Measurements from ENCODE around the gene OPCML. TPM values are rescaled to one million over a fixed set of nuclear protein-coding genes. Genes with fewer than 3 reads are reported as not detected.

OPCML gene
- total RNA-seq, 4 donors from 2014 or later = 0.06 to 0.83 (median 0.24) TPM

DNA sequence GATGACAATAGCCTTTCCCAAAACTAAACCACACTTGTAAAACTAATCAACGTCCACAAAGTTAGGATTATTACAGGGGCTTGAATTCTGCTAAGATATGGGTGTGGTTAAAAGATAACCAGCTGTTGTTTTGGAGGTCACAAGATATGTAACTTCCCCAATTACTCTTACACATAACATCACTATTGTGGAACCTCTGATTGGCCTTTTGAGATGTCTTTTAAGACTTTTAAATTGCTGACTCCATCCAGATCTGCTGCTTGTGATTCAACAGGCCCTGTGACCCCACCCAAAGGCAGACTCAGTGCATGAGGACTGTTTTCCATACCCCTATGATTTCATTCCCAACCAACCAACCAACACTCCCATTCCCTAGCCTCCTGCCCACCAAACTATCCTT, 893.9 kb downstream of the OPCML start:
- no peaks in the 10 kb centered on the region for H3K27me3 ChIP-seq
- intact Hi-C loops (cut with DNase I) = no loop called here
- TF ChIP-seq POLR2A (IDR thresholded peaks at IDR 0.05; ENCODE audit: low read depth) (no peak), EP300 (IDR thresholded peaks at IDR 0.05) (no peak), POLR2AphosphoS5 (IDR thresholded peaks at IDR 0.05) (no peak)
- TF ChIP-seq, protein P1, sequence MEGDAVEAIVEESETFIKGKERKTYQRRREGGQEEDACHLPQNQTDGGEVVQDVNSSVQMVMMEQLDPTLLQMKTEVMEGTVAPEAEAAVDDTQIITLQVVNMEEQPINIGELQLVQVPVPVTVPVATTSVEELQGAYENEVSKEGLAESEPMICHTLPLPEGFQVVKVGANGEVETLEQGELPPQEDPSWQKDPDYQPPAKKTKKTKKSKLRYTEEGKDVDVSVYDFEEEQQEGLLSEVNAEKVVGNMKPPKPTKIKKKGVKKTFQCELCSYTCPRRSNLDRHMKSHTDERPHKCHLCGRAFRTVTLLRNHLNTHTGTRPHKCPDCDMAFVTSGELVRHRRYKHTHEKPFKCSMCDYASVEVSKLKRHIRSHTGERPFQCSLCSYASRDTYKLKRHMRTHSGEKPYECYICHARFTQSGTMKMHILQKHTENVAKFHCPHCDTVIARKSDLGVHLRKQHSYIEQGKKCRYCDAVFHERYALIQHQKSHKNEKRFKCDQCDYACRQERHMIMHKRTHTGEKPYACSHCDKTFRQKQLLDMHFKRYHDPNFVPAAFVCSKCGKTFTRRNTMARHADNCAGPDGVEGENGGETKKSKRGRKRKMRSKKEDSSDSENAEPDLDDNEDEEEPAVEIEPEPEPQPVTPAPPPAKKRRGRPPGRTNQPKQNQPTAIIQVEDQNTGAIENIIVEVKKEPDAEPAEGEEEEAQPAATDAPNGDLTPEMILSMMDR (IDR thresholded peaks at IDR 0.05) = no peak
- no peak overlapping the region for H3K27ac ChIP-seq (replicated peaks in 1 of 4)
- H3K36me3 ChIP-seq = no peaks in the 10 kb centered on the region
- 50% methylated on average over 1 of the region's 1 CpG for WGBS
- no peak overlapping the region for H3K4me3 ChIP-seq
- H3K4me1 ChIP-seq = no peaks in the 10 kb centered on the region
- H3K9me3 ChIP-seq = no peaks in the 10 kb centered on the region
- no peak for DNase-seq (ENCODE audit: extremely low spot score)

DNA sequence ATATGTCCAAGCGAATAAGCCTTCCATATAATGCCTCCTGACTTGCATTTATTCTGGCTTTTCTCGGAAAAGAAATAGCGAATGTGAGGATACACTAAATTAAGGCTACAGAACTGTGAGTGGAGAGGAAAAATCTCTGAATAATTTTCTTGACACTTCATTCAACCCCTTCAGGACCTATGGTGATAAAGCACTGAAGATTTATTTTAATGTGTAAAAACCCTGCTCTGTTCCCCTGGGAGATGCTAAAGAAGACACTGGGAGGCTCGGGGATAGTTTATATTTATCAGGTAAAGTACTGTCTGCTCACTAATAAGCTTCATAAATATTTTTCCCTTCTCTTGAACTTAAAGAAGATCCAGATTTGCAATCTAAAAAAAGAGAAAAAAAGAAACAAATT, 895.8 kb downstream of the OPCML start:
- H3K4me1 ChIP-seq = no peaks in the 10 kb centered on the region
- no peaks in the 10 kb centered on the region for H3K27me3 ChIP-seq
- TF ChIP-seq, protein P1 (IDR thresholded peaks at IDR 0.05) = no peak
- TF ChIP-seq POLR2AphosphoS5 (IDR thresholded peaks at IDR 0.05) (no peak), POLR2A (IDR thresholded peaks at IDR 0.05; ENCODE audit: low read depth) (no peak), EP300 (IDR thresholded peaks at IDR 0.05) (no peak)
- H3K27ac ChIP-seq (replicated peaks in 1 of 4) = no peak overlapping the region
- WGBS = 81% methylated on average over 4 of the region's 4 CpGs
- no peak for DNase-seq (ENCODE audit: extremely low spot score)
- no peaks in the 10 kb centered on the region for H3K9me3 ChIP-seq
- no peaks in the 10 kb centered on the region for H3K36me3 ChIP-seq
- H3K4me3 ChIP-seq = no peak overlapping the region
- intact Hi-C loops (cut with DNase I) = no loop called here

- Histone ChIP-seq H3K36me3 (no peaks in the 10 kb centered on the region), H3K27ac (replicated peaks in 1 of 4) (no peak overlapping the region), H3K9me3 (no peaks in the 10 kb centered on the region), H3K4me3 (no peak overlapping the region), H3K4me1 (no peaks in the 10 kb centered on the region), H3K27me3 (no peaks in the 10 kb centered on the region)
- WGBS = 62% methylated on average over 9 of the region's 9 CpGs
- peak; percentile 17 for DNase-seq (ENCODE audit: extremely low spot score)
- no peak for TF ChIP-seq POLR2A (IDR thresholded peaks at IDR 0.05; ENCODE audit: low read depth)
- TF ChIP-seq EP300 (IDR thresholded peaks at IDR 0.05) = no peak
- intact Hi-C loops (cut with DNase I) = no loop called here
Observed at GRCh38 chr11:132632641-132633124, 899.6 kb downstream of the OPCML start.

DNA sequence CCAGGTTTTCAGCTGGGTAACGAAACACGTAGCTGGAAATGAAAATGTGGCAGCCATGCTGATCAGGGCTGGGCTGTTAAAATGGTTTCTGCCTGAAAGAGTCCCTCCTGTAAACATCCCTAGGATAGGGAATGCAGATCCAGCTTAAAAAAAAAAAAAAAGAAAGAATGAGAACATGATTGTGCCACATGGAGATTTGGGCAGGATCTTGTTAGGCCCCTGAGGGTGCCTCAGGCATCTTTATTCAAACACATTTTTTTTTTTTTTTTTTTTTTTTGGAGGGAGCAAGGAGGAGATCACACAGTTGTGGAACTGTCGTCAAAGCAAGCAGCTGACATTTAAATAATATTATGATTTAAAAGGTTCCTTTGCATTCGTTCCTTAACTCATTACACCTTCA, 900.3 kb downstream of the OPCML start:
- DNase-seq (ENCODE audit: extremely low spot score) = peak; percentile 29
- Histone ChIP-seq H3K27me3 (no peaks in the 10 kb centered on the region), H3K4me1 (no peaks in the 10 kb centered on the region), H3K4me3 (no peak overlapping the region), H3K27ac (replicated peaks in 1 of 4) (no peak overlapping the region), H3K36me3 (no peaks in the 10 kb centered on the region), H3K9me3 (no peaks in the 10 kb centered on the region)
- intact Hi-C loops (cut with DNase I) = no loop called here
- TF ChIP-seq POLR2A (IDR thresholded peaks at IDR 0.05; ENCODE audit: low read depth) (no peak), EP300 (IDR thresholded peaks at IDR 0.05) (no peak), POLR2AphosphoS5 (IDR thresholded peaks at IDR 0.05) (no peak)
- TF ChIP-seq, protein P1 (IDR thresholded peaks at IDR 0.05) = no peak
- WGBS = 80% methylated on average over 4 of the region's 4 CpGs

- H3K36me3 ChIP-seq = no peaks in the 10 kb centered on the region
- TF ChIP-seq POLR2AphosphoS5 (IDR thresholded peaks at IDR 0.05) = no peak
- TF ChIP-seq EP300 (IDR thresholded peaks at IDR 0.05) = no peak
- TF ChIP-seq POLR2A (IDR thresholded peaks at IDR 0.05; ENCODE audit: low read depth) = no peak
- TF ChIP-seq, protein P1 (IDR thresholded peaks at IDR 0.05) = no peak
- intact Hi-C loops (cut with DNase I) = no loop called here
- H3K27ac ChIP-seq (replicated peaks in 1 of 4) = no peak overlapping the region
- no peaks in the 10 kb centered on the region for H3K27me3 ChIP-seq
- DNase-seq (ENCODE audit: extremely low spot score) = peak; percentile 10
- H3K4me3 ChIP-seq = no peak overlapping the region
- no peaks in the 10 kb centered on the region for H3K4me1 ChIP-seq
- H3K9me3 ChIP-seq = no peaks in the 10 kb centered on the region
- WGBS = 86% methylated on average over 3 of the region's 3 CpGs
Observed at GRCh38 chr11:132627981-132628380, 904.3 kb downstream of the OPCML start.

Data from esophagus muscularis mucosa (tissue), 4 donors.